Naive thymus-derived CD4-positive, alpha-beta T cell (primary cell): ENCODE measurements around the gene TEX36. TPM values are rescaled to one million over a fixed set of nuclear protein-coding genes. Genes with fewer than 3 reads are reported as not detected.

ENCODE experiments used
- ATAC-seq: fragments of 150-1000 bp; cut with Tn5 transposase; 2 replicates; pipeline ENCODE4 v1.10.0; 2021; ENCODE audit warnings: mild to moderate bottlenecking, moderate library complexity
- CTCF ChIA-PET: fragments of 350-600 bp; sonication (Branson Sonifier 250); formaldehyde crosslinking; loops from one replicate; lab custom pipeline; 2021; ENCODE audit warnings: antibody characterized with exemption; lab: Charles Lee
- POLR2A ChIA-PET: fragments of 350-600 bp; sonication (Branson Sonifier 250); formaldehyde crosslinking; loops from one replicate; lab custom pipeline; 2021; ENCODE audit warnings: antibody characterized with exemption, inconsistent platforms; lab: Charles Lee
- DNase-seq, 9 donors: peaks; one replicate each; pipeline versions ENCODE4 v3.0.0 to v3.0.0-alpha.2; 2020 to 2022; ENCODE audit warnings: mixed read lengths in 1 of 9
- H3K27ac ChIP-seq: one replicate; pipeline ENCODE4 v1.7.0; 2013; ENCODE audit warnings: mild to moderate bottlenecking, low read depth, low read length, moderate library complexity
- H3K27me3 ChIP-seq, 2 donors: one replicate each; pipeline ENCODE4 v1.7.0; 2013; ENCODE audit warnings: low read length in 2 of 2, mild to moderate bottlenecking in 2 of 2, moderate library complexity in 2 of 2; ENCODE audit not compliant: control insufficient read depth in 2 of 2, insufficient read depth in 2 of 2
- H3K36me3 ChIP-seq, 3 experiments: 1 replicate in 2 of 3; 2 replicates in 1 of 3; pipeline ENCODE4 v1.7.0; 2013; ENCODE audit warnings: low read length in 3 of 3, mild to moderate bottlenecking in 3 of 3, moderate library complexity in 1 of 3; ENCODE audit not compliant: insufficient read depth in 3 of 3, control insufficient read depth in 2 of 3
- H3K4me1 ChIP-seq, 2 donors: one replicate each; pipeline ENCODE4 v1.7.0; 2013; ENCODE audit warnings: low read length in 2 of 2, mild to moderate bottlenecking in 2 of 2, moderate library complexity in 1 of 2; ENCODE audit not compliant: control insufficient read depth in 2 of 2, insufficient read depth in 2 of 2
- H3K4me3 ChIP-seq: 2 replicates; pipeline ENCODE4 v1.7.0; 2013; ENCODE audit warnings: mild to moderate bottlenecking, low read length
- H3K9me3 ChIP-seq, 3 experiments: 1 replicate in 2 of 3; 2 replicates in 1 of 3; pipeline ENCODE4 v1.7.0; 2013; ENCODE audit warnings: low read length in 3 of 3; ENCODE audit not compliant: control insufficient read depth in 2 of 3
- H3K27ac Mint-ChIP-seq, 9 donors: one replicate each; pipeline ENCODE4 v1.8.0; 2020 to 2022; ENCODE audit warnings: mixed read lengths in 9 of 9, mild to moderate bottlenecking in 8 of 9, moderate library complexity in 5 of 9, inconsistent platforms in 2 of 9
- H3K27me3 Mint-ChIP-seq, 5 donors: one replicate each; pipeline ENCODE4 v1.8.0; 2021 to 2022; ENCODE audit warnings: mixed read lengths in 5 of 5, mild to moderate bottlenecking in 1 of 5
- H3K36me3 Mint-ChIP-seq, 5 donors: one replicate each; pipeline ENCODE4 v1.8.0; 2020 to 2022; ENCODE audit warnings: mixed read lengths in 5 of 5, mild to moderate bottlenecking in 3 of 5, inconsistent platforms in 1 of 5
- H3K4me1 Mint-ChIP-seq, 7 donors: one replicate each; pipeline ENCODE4 v1.8.0; 2020 to 2022; ENCODE audit warnings: mixed read lengths in 7 of 7, mild to moderate bottlenecking in 3 of 7, inconsistent platforms in 1 of 7
- H3K4me3 Mint-ChIP-seq, 10 donors: one replicate each; pipeline ENCODE4 v1.8.0; 2020 to 2022; ENCODE audit warnings: mild to moderate bottlenecking in 10 of 10, mixed read lengths in 10 of 10, moderate library complexity in 6 of 10, inconsistent platforms in 2 of 10
- H3K9me3 Mint-ChIP-seq, 11 donors: one replicate each; pipeline ENCODE4 v1.8.0; 2020 to 2022; ENCODE audit warnings: mixed read lengths in 11 of 11, mild to moderate bottlenecking in 4 of 11, inconsistent platforms in 1 of 11, moderate library complexity in 1 of 11
- intact Hi-C, 2 donors: fragments of 100-400 bp; cut with micrococcal nuclease; formaldehyde crosslinking; loops; one replicate each; pipeline ENCODE4 v1.15.1; 2023
- polyA plus RNA-seq, 2 donors: library from polyadenylated mRNA; unstranded; fragments of 300-500 nt; fragmentation: Illumina TruSeq; gene quantifications; one replicate each; pipeline ENCODE4 v1.2.3, GENCODE V29; 2021
- total RNA-seq, 6 experiments: library from RNA in 5 of 6; stranded (reverse) in 5 of 6; gene quantifications; 1 replicate in 5 of 6; 2 replicates in 1 of 6; pipeline ENCODE4 v1.2.3 and lab custom pipeline; 2021 to 2026

TEX36 gene
- total and polyA plus RNA-seq, 7 experiments from 2014 or later: not detected

DNA sequence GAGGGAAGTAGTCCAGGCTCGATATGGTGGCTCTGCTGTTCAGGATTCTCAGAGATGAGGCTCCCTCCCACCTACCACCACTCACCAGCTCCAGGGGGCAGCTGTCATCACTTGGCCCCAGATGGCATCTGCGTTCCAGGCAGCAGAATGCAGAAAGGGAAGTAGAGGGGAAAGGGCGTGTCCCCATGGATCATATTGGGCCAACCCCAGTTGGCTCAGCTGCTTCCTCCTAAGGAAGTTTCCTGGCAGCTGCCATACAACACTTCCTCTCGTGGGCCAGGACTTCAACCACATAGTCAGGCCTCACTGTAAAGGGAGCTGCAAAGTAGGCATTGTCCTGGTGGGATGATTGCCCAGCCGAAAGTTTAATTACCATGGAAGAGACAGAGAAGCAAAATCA, 1.6 kb upstream of the TEX36 start:
- H3K4me3 Mint-ChIP-seq: no peak overlapping the region
- H3K9me3 Mint-ChIP-seq: peaks cover 0 to 7% (median 4%) of the 10 kb centered on the region in 11 donors
- POLR2A ChIA-PET: no interaction called here
- intact Hi-C loops: no loop called here
- H3K27ac ChIP-seq: no peak overlapping the region
- H3K36me3 ChIP-seq: no peaks in the 10 kb centered on the region
- H3K9me3 ChIP-seq: no peaks in the 10 kb centered on the region
- DNase-seq: no peak
- H3K27me3 ChIP-seq: no peaks in the 10 kb centered on the region
- H3K27ac Mint-ChIP-seq: no peak overlapping the region
- H3K27me3 Mint-ChIP-seq: peaks cover 0 to 40% (median 37%) of the 10 kb centered on the region in 5 donors
- no peaks in the 10 kb centered on the region for H3K4me1 Mint-ChIP-seq
- no peaks in the 10 kb centered on the region for H3K4me1 ChIP-seq
- H3K36me3 Mint-ChIP-seq: peaks cover 0 to 4% (median 0%) of the 10 kb centered on the region in 5 donors
- CTCF ChIA-PET: no interaction called here
- H3K4me3 ChIP-seq: no peak overlapping the region
- no peak for ATAC-seq

DNA sequence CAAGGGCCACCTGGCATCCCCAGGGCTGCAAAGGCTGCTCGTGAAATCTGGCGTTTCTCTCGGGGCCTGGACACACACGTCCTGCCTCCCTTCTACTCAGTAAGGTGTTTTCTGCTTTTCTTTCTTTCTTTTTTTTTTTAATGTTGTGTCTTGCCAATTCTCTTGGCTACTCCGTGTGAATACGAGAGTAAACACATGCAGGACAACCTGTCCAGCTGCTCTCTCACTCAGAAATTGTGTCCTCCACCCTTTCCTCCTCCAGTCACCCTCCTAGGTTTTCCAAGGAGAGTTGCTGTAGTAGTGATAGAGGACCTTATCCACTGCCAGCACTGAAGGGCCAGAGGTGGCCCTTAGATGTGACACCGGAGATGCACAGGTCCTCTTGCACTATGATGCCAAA, 858 bp upstream of the TEX36 start:
- ATAC-seq (no peak), DNase-seq (no peak)
- no peak overlapping the region for H3K4me3 ChIP-seq
- ChIA-PET POLR2A (no interaction called here), CTCF (no interaction called here)
- H3K27me3 ChIP-seq: no peaks in the 10 kb centered on the region
- Mint-ChIP-seq H3K4me1 (no peaks in the 10 kb centered on the region), H3K4me3 (no peak overlapping the region), H3K27me3 (peaks cover 0 to 38% (median 36%) of the 10 kb centered on the region in 5 donors), H3K36me3 (peaks cover 0 to 5% (median 0%) of the 10 kb centered on the region in 5 donors), H3K27ac (no peak overlapping the region), H3K9me3 (peaks cover 0 to 10% (median 5%) of the 10 kb centered on the region in 11 donors)
- no peaks in the 10 kb centered on the region for H3K4me1 ChIP-seq
- no peaks in the 10 kb centered on the region for H3K36me3 ChIP-seq
- H3K27ac ChIP-seq: no peak overlapping the region
- intact Hi-C loops: no loop called here
- peaks cover 0 to 5% (median 0%) of the 10 kb centered on the region in 3 experiments for H3K9me3 ChIP-seq

DNA sequence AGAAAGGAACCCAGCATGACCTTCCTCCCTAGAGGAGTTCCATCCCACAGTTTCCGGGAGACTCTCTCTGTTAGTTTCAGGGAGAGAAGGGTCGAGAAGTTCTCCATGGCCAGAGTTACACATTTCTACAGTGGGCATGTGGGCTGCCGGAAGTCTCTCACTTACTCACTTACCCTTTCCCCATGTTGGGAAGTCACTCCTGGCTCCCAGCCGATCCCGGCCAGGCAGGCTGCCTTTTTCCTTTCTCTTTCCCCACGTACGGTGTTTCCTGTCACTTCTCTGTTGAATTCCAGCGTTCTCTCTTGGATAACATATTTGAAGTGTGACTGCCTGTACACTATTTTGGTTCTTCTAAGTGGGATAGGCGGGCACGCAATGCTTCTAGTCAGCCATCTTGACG, 3.5 kb downstream of the TEX36 start:
- H3K27ac Mint-ChIP-seq: no peak overlapping the region
- Histone ChIP-seq H3K27ac (no peak overlapping the region), H3K4me1 (no peaks in the 10 kb centered on the region), H3K9me3 (peaks cover 0 to 27% (median 0%) of the 10 kb centered on the region in 3 experiments), H3K4me3 (no peak overlapping the region), H3K27me3 (no peaks in the 10 kb centered on the region), H3K36me3 (no peaks in the 10 kb centered on the region)
- intact Hi-C loops: no loop called here
- no peaks in the 10 kb centered on the region for H3K4me1 Mint-ChIP-seq
- H3K27me3 Mint-ChIP-seq: peaks cover 0 to 52% (median 38%) of the 10 kb centered on the region in 5 donors
- ATAC-seq: no peak
- peaks cover 7 to 43% (median 29%) of the 10 kb centered on the region in 11 donors for H3K9me3 Mint-ChIP-seq
- POLR2A ChIA-PET: no interaction called here
- DNase-seq: no peak
- no peak overlapping the region for H3K4me3 Mint-ChIP-seq
- CTCF ChIA-PET: no interaction called here
- H3K36me3 Mint-ChIP-seq: peaks cover 0 to 8% (median 5%) of the 10 kb centered on the region in 5 donors

- POLR2A ChIA-PET: no interaction called here
- Histone ChIP-seq H3K27me3 (no peaks in the 10 kb centered on the region), H3K27ac (no peak overlapping the region), H3K9me3 (peaks cover 0 to 16% (median 0%) of the 10 kb centered on the region in 3 experiments), H3K36me3 (no peaks in the 10 kb centered on the region), H3K4me3 (no peak overlapping the region), H3K4me1 (no peaks in the 10 kb centered on the region)
- peaks cover under 1 to 9% (median 5%) of the 10 kb centered on the region in 5 donors for H3K36me3 Mint-ChIP-seq
- no peak overlapping the region for H3K4me3 Mint-ChIP-seq
- CTCF ChIA-PET: no interaction called here
- no peak for ATAC-seq
- peaks cover 15 to 77% (median 36%) of the 10 kb centered on the region in 11 donors for H3K9me3 Mint-ChIP-seq
- intact Hi-C loops: no loop called here
- H3K27ac Mint-ChIP-seq: no peak overlapping the region
- H3K27me3 Mint-ChIP-seq: peaks cover 2 to 48% (median 43%) of the 10 kb centered on the region in 5 donors
- no peaks in the 10 kb centered on the region for H3K4me1 Mint-ChIP-seq
- no peak for DNase-seq
Measured at GRCh38 chr10:125672884-125673283, 10.1 kb downstream of the TEX36 start.

DNA sequence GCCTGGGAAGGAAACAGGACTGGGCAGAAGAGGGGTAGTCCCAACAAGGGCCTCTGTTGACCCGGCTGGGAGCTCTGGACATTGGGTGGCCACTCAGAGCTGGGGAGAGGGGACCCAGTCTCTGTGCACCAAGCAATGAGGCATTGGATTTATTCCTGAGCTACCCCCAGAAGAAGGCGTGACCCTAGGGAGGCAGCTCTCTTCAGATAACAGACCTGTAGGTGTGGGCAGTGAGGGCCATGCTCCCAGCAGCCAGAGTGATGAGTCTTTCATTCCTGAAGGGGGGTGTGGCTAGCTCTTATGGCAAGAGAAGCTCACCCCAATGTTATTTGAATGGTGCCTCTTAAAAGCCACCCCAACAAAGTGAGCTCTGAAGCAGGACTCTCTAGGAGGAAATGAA, 20.4 kb downstream of the TEX36 start:
- CTCF ChIA-PET: no interaction called here
- Histone ChIP-seq H3K27me3 (no peaks in the 10 kb centered on the region), H3K27ac (no peak overlapping the region), H3K4me1 (no peaks in the 10 kb centered on the region), H3K4me3 (no peak overlapping the region), H3K9me3 (no peaks in the 10 kb centered on the region), H3K36me3 (no peaks in the 10 kb centered on the region)
- Mint-ChIP-seq H3K4me3 (no peak overlapping the region), H3K9me3 (peaks cover 0 to 13% (median 5%) of the 10 kb centered on the region in 11 donors), H3K36me3 (no peaks in the 10 kb centered on the region), H3K27ac (no peak overlapping the region), H3K27me3 (peaks cover 3 to 28% (median 15%) of the 10 kb centered on the region in 5 donors), H3K4me1 (no peaks in the 10 kb centered on the region)
- intact Hi-C loops: no loop called here
- no peak for ATAC-seq
- no peak for DNase-seq
- POLR2A ChIA-PET: no interaction called here

GRCh38 chr10:125661941-125662515, 20.9 kb downstream of the TEX36 start:
- ChIA-PET POLR2A (no interaction called here), CTCF (no interaction called here)
- no peaks in the 10 kb centered on the region for H3K9me3 ChIP-seq
- no peak overlapping the region for H3K27ac ChIP-seq
- H3K36me3 Mint-ChIP-seq: no peaks in the 10 kb centered on the region
- no peaks in the 10 kb centered on the region for H3K27me3 ChIP-seq
- no peak overlapping the region for H3K4me3 Mint-ChIP-seq
- peaks cover 3 to 34% (median 20%) of the 10 kb centered on the region in 5 donors for H3K27me3 Mint-ChIP-seq
- H3K9me3 Mint-ChIP-seq: peaks cover 0 to 13% (median 5%) of the 10 kb centered on the region in 11 donors
- no peaks in the 10 kb centered on the region for H3K4me1 ChIP-seq
- no peak overlapping the region for H3K27ac Mint-ChIP-seq
- H3K4me1 Mint-ChIP-seq: no peaks in the 10 kb centered on the region
- H3K36me3 ChIP-seq: no peaks in the 10 kb centered on the region
- no peak overlapping the region for H3K4me3 ChIP-seq
- ATAC-seq (no peak), DNase-seq (no peak)
- intact Hi-C loops: no loop called here

DNA sequence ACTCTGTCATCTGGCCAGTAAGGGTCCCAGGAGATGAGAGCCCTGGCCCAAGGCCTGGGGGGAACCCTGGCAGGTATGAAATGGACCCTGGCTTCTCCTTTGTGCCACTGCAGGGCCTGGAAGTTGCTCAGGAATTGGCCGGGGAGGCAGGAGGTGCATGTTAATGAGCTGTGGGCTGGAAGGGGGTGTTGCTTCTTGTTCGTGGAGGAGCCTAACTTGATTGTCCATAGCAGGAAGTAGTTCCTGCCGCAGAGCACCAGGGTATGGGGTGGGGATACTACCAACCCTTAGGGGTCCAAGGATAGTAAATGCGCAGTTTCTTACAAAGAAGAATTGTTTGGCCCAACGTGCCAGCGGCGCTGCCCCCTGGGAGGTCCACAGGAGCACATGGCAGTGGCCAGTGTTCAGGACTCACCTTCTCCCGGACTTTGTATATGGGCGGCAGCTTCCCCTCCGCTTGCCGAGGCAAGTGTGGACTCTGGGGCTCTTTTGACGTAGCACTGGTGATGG, 21.5 kb downstream of the TEX36 start:
- no peaks in the 10 kb centered on the region for H3K36me3 ChIP-seq
- H3K27ac Mint-ChIP-seq: no peak overlapping the region
- CTCF ChIA-PET: no interaction called here
- DNase-seq (no peak), ATAC-seq (no peak)
- H3K9me3 Mint-ChIP-seq: peaks cover 0 to 13% (median 5%) of the 10 kb centered on the region in 11 donors
- H3K27me3 Mint-ChIP-seq: peaks cover 3 to 38% (median 24%) of the 10 kb centered on the region in 5 donors
- POLR2A ChIA-PET: no interaction called here
- intact Hi-C loops: no loop called here
- H3K36me3 Mint-ChIP-seq: no peaks in the 10 kb centered on the region
- H3K9me3 ChIP-seq: no peaks in the 10 kb centered on the region
- no peaks in the 10 kb centered on the region for H3K27me3 ChIP-seq
- H3K27ac ChIP-seq: no peak overlapping the region
- no peaks in the 10 kb centered on the region for H3K4me1 ChIP-seq
- H3K4me3 ChIP-seq: no peak overlapping the region
- H3K4me3 Mint-ChIP-seq: no peak overlapping the region
- no peaks in the 10 kb centered on the region for H3K4me1 Mint-ChIP-seq
